H54 (cell line): Measurements from ENCODE around the gene SRGAP1.
"Not testable (repeated sequence)": the region's sequence is repeated elsewhere in the genome, so short reads cannot be mapped to it uniquely, and the experiment has no call there.

Source experiments
- DNase-seq: peaks from one replicate; pipeline ENCODE4 v3.0.0; 2011; ENCODE audit warnings: low spot score, mixed read lengths; ENCODE audit not compliant: insufficient read length
- FAIRE-seq: peaks from 3 replicates; lab custom pipeline; 2011; peaks lifted over from hg19 to GRCh38; lab: Jason Lieb, UNC
- POLR2A ChIP-seq: IDR thresholded peaks from 2 replicates; pipeline ENCODE4 v1.6.1; 2011; ENCODE audit warnings: low read depth, mild to moderate bottlenecking, low read length

The SRGAP1 gene

GRCh38 chr12:63869656-63870055 lies 25.2 kb downstream of the SRGAP1 start:
- FAIRE-seq, result peak; percentile 27
- DNase-seq, result no peak
- TF ChIP-seq POLR2A, result no peak

GRCh38 chr12:63870838-63871237 lies 26.3 kb downstream of the SRGAP1 start:
- no peak for TF ChIP-seq POLR2A
- no peak for FAIRE-seq
- no peak for DNase-seq

GRCh38 chr12:63874897-63875480 lies 30.5 kb downstream of the SRGAP1 start:
- FAIRE-seq, result no peak
- TF ChIP-seq POLR2A, result no peak
- DNase-seq, result no peak

- TF ChIP-seq POLR2A, result no peak
- FAIRE-seq, result no peak
- no peak for DNase-seq
Observed at GRCh38 chr12:63875703-63876102, 31.2 kb downstream of the SRGAP1 start.

GRCh38 chr12:63876980-63877379 lies 32.5 kb downstream of the SRGAP1 start:
- DNase-seq (no peak), FAIRE-seq (no peak)
- TF ChIP-seq POLR2A, result no peak

GRCh38 chr12:63877693-63878092 lies 33.2 kb downstream of the SRGAP1 start:
- FAIRE-seq (peak; percentile 50), DNase-seq (no peak)
- TF ChIP-seq POLR2A, result no peak

- not testable (repeated sequence) for DNase-seq, FAIRE-seq
Observed at GRCh38 chr12:63880235-63880634, 35.7 kb downstream of the SRGAP1 start.

- no peak for DNase-seq
Observed at GRCh38 chr12:63880742-63881263, 36.3 kb downstream of the SRGAP1 start.

GRCh38 chr12:63882844-63883243 lies 38.3 kb downstream of the SRGAP1 start:
- DNase-seq, result no peak

More at GRCh38 chr12:63880742-63881263, 36.3 kb downstream of the SRGAP1 start:
- TF ChIP-seq POLR2A, result no peak
- FAIRE-seq, result no peak

GRCh38 chr12:63885401-63885800 lies 40.9 kb downstream of the SRGAP1 start:
- FAIRE-seq (no peak), DNase-seq (no peak)
- TF ChIP-seq POLR2A, result no peak

More at GRCh38 chr12:63882844-63883243, 38.3 kb downstream of the SRGAP1 start:
- FAIRE-seq, result no peak
- TF ChIP-seq POLR2A, result no peak

- DNase-seq (peak; percentile 27), FAIRE-seq (peak; percentile 68)
- no peak for TF ChIP-seq POLR2A
Observed at GRCh38 chr12:63888908-63889635, 44.6 kb downstream of the SRGAP1 start.

- TF ChIP-seq POLR2A, result no peak
- DNase-seq, result no peak
- FAIRE-seq, result no peak
Observed at GRCh38 chr12:63889721-63890509, 45.4 kb downstream of the SRGAP1 start.

- DNase-seq (no peak), FAIRE-seq (no peak)
- no peak for TF ChIP-seq POLR2A
Observed at GRCh38 chr12:63893170-63893569, 48.7 kb downstream of the SRGAP1 start.

GRCh38 chr12:63894132-63894531 lies 49.6 kb downstream of the SRGAP1 start:
- TF ChIP-seq POLR2A, result no peak
- FAIRE-seq (no peak), DNase-seq (no peak)
